Ishikawa (cell line): ENCODE results near the gene ZBTB7C.

Source experiments
- CEBPB ChIP-seq: IDR thresholded peaks from 2 replicates; pipeline ENCODE4 v1.6.1; 2012
- CREB1 ChIP-seq: IDR thresholded peaks from 2 replicates; pipeline ENCODE4 v1.6.1; 2012; ENCODE audit warnings: low read depth
- EGR1 ChIP-seq: IDR thresholded peaks from 2 replicates; pipeline ENCODE4 v1.6.1; 2012
- EP300 ChIP-seq: IDR thresholded peaks from 2 replicates; pipeline ENCODE4 v1.6.1; 2012; ENCODE audit warnings: borderline replicate concordance
- FOXM1 ChIP-seq: IDR thresholded peaks from 2 replicates; pipeline ENCODE4 v1.6.1; 2012; ENCODE audit warnings: low read depth, borderline replicate concordance
- MAX ChIP-seq: IDR thresholded peaks from 2 replicates; pipeline ENCODE4 v1.6.1; 2012
- NFIC ChIP-seq: IDR thresholded peaks from 2 replicates; pipeline ENCODE4 v1.6.1; 2012
- RAD21 ChIP-seq: IDR thresholded peaks from 2 replicates; pipeline ENCODE4 v1.6.1; 2012; ENCODE audit warnings: low read depth
- TAF1 ChIP-seq: IDR thresholded peaks from 2 replicates; pipeline ENCODE4 v1.6.1; 2012; ENCODE audit warnings: low read depth, mild to moderate bottlenecking
- TCF12 ChIP-seq: IDR thresholded peaks from 2 replicates; pipeline ENCODE4 v1.6.1; 2012; ENCODE audit warnings: low read depth
- TEAD4 ChIP-seq: IDR thresholded peaks from 2 replicates; pipeline ENCODE4 v1.6.1; 2012
- YY1 ChIP-seq: IDR thresholded peaks from 2 replicates; pipeline ENCODE4 v1.6.1; 2012; ENCODE audit warnings: low read depth
- ZBTB7A ChIP-seq: IDR thresholded peaks from 2 replicates; pipeline ENCODE4 v1.6.1; 2012; ENCODE audit warnings: low read depth
- TF ChIP-seq, protein P1 (sequence below): IDR thresholded peaks from 2 replicates; pipeline ENCODE4 v1.6.1; 2012; ENCODE audit warnings: low read depth, mild to moderate bottlenecking
- TF ChIP-seq, protein P2 (sequence below): IDR thresholded peaks from 2 replicates; pipeline ENCODE4 v1.6.1; 2012

Gene ZBTB7C

GRCh38 chr18:48171490-48172188 lies 237.5 kb downstream of the ZBTB7C start:
- no peak for TF ChIP-seq EP300
- TF ChIP-seq RAD21, result no peak
- no peak for TF ChIP-seq CREB1
- TF ChIP-seq EGR1, result no peak
- no peak for TF ChIP-seq NFIC
- no peak for TF ChIP-seq TEAD4
- TF ChIP-seq ZBTB7A, result no peak
- TF ChIP-seq YY1, result no peak
- TF ChIP-seq, protein P1, sequence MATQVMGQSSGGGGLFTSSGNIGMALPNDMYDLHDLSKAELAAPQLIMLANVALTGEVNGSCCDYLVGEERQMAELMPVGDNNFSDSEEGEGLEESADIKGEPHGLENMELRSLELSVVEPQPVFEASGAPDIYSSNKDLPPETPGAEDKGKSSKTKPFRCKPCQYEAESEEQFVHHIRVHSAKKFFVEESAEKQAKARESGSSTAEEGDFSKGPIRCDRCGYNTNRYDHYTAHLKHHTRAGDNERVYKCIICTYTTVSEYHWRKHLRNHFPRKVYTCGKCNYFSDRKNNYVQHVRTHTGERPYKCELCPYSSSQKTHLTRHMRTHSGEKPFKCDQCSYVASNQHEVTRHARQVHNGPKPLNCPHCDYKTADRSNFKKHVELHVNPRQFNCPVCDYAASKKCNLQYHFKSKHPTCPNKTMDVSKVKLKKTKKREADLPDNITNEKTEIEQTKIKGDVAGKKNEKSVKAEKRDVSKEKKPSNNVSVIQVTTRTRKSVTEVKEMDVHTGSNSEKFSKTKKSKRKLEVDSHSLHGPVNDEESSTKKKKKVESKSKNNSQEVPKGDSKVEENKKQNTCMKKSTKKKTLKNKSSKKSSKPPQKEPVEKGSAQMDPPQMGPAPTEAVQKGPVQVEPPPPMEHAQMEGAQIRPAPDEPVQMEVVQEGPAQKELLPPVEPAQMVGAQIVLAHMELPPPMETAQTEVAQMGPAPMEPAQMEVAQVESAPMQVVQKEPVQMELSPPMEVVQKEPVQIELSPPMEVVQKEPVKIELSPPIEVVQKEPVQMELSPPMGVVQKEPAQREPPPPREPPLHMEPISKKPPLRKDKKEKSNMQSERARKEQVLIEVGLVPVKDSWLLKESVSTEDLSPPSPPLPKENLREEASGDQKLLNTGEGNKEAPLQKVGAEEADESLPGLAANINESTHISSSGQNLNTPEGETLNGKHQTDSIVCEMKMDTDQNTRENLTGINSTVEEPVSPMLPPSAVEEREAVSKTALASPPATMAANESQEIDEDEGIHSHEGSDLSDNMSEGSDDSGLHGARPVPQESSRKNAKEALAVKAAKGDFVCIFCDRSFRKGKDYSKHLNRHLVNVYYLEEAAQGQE, result no peak
- TF ChIP-seq MAX, result no peak
- TF ChIP-seq, protein P2, sequence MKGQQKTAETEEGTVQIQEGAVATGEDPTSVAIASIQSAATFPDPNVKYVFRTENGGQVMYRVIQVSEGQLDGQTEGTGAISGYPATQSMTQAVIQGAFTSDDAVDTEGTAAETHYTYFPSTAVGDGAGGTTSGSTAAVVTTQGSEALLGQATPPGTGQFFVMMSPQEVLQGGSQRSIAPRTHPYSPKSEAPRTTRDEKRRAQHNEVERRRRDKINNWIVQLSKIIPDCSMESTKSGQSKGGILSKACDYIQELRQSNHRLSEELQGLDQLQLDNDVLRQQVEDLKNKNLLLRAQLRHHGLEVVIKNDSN, result no peak
- TF ChIP-seq FOXM1, result no peak
- TF ChIP-seq CEBPB, result no peak
- TF ChIP-seq TAF1, result no peak
- TF ChIP-seq TCF12, result no peak

DNA sequence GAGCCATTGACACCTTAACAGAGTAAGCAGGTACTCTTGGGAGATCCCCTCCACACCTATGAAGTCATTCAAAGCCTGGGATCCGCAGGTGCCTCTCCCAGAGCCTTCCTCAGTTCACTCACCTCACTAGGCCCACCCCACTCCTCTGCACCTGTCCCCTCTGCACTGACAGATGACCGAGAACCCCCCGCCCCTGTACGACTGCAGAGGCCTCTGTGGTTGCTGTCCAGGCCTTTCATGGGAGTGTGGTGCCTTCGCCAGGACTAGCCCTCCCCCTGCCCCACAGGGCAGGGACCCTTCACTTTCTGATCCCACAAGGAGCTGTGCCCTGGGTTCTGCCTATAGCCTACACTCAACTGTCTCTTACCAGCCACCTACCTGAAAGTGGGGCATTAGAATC lies 238.5 kb downstream of the ZBTB7C start:
- TF ChIP-seq MAX, result no peak
- TF ChIP-seq, protein P1, result no peak
- no peak for TF ChIP-seq ZBTB7A
- no peak for TF ChIP-seq TEAD4
- TF ChIP-seq FOXM1, result no peak
- no peak for TF ChIP-seq EP300
- TF ChIP-seq CEBPB, result no peak
- no peak for TF ChIP-seq YY1
- TF ChIP-seq RAD21, result no peak
- TF ChIP-seq, protein P2, result no peak
- TF ChIP-seq EGR1, result no peak

DNA sequence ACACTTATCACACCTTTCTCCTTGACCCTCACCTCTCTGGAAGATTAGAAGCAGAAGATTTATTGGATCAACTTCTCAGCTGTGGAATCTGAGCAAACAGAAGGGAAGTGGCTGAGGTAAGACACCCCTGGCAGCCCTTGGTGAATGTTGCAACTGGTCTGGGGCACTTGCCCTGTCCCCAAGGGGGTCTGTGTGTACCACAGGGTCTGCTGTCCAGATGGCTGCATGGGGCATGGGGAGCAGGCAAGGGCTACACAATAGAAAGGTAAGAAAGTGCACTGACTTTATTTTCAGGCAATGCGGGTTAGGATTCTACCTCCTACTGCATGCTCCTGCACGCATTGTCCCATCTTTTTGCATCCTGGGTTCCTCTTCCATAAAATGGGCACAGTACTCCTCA lies 240.3 kb downstream of the ZBTB7C start:
- no peak for TF ChIP-seq RAD21
- TF ChIP-seq EP300, result no peak
- TF ChIP-seq, protein P1, result no peak
- no peak for TF ChIP-seq NFIC
- TF ChIP-seq FOXM1, result no peak
- TF ChIP-seq CREB1, result no peak
- no peak for TF ChIP-seq TCF12
- no peak for TF ChIP-seq EGR1
- no peak for TF ChIP-seq TEAD4
- no peak for TF ChIP-seq MAX
- no peak for TF ChIP-seq YY1
- TF ChIP-seq CEBPB, result no peak
- no peak for TF ChIP-seq TAF1
- TF ChIP-seq, protein P2, result no peak
- TF ChIP-seq ZBTB7A, result no peak

DNA sequence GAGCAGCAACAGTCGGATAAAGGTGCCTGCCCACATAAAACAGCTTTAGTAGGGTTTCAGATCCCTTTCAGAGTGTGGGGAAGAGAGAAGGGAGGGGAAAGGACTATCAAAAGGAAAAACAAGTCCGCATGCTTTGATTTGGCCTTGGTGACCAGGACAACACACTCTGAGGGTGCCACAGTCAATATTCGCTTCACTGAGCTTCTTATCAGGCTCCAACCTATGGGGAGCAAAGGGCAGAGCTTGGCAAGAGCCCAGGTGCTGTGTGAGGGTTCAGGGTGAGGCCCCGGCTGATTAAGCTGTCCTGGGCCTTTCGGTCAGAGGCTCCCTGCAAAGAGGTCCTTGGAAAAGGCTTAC lies 241.3 kb downstream of the ZBTB7C start:
- TF ChIP-seq, protein P1, result no peak
- TF ChIP-seq RAD21, result no peak
